ENCODE measurements around the gene PRG2.
A peak's percentile ranks its signal among the peaks of the same experiment; 100 is the strongest.
"Not testable (repeated sequence)": the region's sequence is repeated elsewhere in the genome, so short reads cannot be mapped to it uniquely, and the experiment has no call there.

The PRG2 gene

GRCh38 chr11:57364851-57365660 lies 25.4 kb downstream of the PRG2 start:
- DNase-seq = no peak

DNA sequence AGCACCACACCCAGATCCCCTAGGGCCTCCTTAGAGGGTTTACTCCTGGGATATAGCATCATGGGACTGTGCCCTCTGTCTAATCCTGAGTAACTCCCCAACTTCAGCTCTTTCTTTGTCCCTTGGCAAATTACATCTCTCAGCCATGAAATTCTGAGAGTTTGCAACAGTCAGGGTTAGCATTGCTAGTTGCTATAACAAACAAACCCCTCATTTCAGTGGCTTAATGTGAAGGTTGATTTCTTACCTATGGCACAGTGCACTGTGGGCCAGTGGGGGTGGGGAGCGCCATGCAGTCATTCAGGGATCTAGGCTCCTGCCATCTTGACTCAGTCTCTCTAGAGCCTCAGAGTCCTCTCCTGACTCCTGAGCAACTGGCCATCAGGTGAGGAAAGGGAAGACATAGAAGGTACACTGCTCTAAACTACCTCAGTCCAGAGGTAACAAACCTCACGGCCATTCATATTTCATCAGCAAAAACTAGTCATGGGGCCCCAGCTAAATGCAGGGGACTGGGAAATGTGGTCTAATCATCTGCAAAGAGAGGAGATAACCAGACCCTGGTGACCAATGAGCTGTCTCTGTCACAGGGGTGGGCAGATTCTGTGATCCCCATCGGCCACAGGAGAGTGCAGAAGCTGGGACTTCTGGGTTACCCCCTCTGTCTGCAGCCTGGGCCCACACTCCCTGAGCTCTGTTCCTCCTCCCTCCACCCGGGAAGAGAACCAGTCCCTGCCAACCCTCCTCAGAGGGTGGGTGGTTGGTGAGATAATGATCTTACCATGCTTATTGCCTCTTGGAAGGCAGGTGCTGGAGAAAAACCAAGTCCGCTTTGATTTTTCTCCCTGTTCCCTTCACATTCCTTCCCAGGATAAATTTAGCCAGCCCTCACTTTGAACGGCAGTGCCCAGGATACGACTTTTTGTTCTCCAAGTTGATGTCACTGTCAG lies 27.0 kb downstream of the PRG2 start:
- DNase-seq = no peak

DNA sequence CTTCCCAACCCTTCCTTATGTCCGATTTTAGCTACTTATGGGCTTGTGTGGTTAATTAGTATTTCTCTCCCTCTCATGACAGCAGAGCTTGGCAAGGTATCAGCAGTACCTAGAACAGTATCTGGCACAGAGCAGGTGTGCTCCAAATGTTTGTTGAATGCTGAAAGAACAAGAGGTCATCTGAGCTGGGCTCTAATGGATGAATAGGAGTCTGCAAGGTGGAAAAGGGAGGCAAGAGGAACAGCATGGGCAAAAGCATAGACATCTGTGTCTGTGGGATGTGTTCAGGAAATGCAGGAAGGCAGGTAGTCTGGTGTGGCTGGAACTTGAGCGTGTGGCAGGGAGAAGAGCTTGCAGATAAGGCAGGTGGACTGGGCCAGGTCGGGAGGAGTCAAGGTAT lies 28.5 kb downstream of the PRG2 start:
- DNase-seq = no peak

GRCh38 chr11:57361420-57361819 lies 29.0 kb downstream of the PRG2 start:
- DNase-seq = not testable (repeated sequence)

GRCh38 chr11:57360991-57361390 lies 29.5 kb downstream of the PRG2 start:
- no peak for DNase-seq

DNA sequence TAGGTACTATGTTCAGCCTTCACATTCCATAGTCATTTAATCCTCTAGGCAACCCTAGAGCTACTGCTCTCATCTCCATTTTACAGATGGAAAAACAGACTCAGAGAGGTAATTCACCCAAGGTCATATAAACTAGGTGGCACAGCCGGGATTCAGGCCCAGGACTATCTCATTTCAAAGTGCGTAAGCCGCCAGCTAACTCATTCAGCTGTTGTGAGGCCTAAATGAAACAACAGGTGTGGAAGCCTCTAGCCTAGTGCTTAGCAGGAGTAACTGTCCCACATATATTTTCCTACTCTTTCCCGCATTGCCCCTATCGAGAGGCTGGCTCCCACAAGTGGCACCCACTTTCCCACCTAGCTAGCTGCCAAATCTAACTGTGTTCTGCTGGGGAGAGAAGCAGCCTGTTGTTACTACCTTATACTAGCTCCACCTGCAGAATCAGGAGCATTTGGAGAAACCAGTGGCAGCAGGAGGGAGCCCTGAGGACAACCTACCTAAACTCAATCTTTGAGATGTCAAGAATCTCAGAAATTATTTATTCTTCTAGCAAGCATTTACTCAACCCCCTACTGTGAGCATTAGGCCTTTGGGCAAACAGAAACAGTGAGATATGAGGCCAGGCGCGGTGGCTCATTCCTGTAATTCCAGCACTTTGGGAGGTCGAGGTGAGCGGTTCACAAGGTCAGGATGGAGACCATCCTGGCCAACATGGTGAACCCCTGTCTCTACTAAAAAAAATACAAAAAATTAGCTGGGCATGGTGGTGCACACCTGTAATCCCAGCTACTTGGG lies 30.4 kb downstream of the PRG2 start:
- no peak for DNase-seq

GRCh38 chr11:57359396-57359795 lies 31.1 kb downstream of the PRG2 start:
- no peak for DNase-seq

GRCh38 chr11:57358991-57359390 lies 31.5 kb downstream of the PRG2 start:
- DNase-seq = no peak

DNA sequence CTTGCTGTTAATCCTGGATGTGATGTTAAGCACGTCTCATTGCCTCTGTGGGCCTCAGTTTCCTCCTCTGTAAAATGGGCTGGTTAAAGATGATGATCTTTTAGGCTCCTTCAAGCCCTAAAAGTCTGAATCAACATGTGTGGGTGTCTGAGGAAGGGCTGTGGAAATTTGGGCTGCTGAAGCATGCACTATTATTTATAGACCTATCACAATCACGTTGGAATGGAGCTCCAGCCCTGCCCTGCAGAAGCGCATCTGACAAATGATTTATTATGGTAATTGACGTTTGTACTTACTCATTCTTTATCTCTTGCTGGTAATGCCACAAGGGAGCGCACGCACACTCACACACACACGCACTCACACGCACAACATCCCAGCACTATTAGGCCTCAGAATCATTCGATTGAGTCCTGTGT lies 31.9 kb downstream of the PRG2 start:
- no peak for DNase-seq

GRCh38 chr11:57357856-57358255 lies 32.6 kb downstream of the PRG2 start:
- DNase-seq = no peak

GRCh38 chr11:57357310-57357709 lies 33.1 kb downstream of the PRG2 start:
- no peak for DNase-seq

- no peak for DNase-seq
These were observed 34.2 kb downstream of the PRG2 start for GRCh38 chr11:57356268-57356667.

- DNase-seq = peak in 1 of 2 experiments; percentile 33
These were observed 35.8 kb downstream of the PRG2 start for GRCh38 chr11:57354699-57355098.

GRCh38 chr11:57353852-57354251 lies 36.6 kb downstream of the PRG2 start:
- DNase-seq = no peak

DNA sequence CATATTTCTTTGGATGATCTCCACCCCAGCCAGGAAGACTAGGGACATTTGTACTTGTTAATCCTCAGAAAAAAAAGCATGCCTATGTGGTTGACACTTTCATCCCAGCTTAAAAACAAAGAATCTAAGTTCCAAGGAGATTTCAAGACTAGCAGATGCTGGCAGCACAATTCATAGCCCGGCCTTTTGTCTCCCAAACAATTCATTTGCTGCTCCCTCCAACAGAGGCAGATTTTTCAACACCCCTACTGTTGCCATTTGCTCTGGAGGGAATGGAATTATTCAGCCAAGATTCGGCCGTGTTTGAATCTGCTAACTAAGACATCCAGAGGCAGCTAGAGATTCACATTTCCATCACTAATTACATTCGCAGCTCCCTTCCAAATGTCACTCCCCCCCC lies 37.0 kb downstream of the PRG2 start:
- no peak for DNase-seq

- no peak for DNase-seq
These were observed 37.4 kb downstream of the PRG2 start for GRCh38 chr11:57353036-57353435.

DNA sequence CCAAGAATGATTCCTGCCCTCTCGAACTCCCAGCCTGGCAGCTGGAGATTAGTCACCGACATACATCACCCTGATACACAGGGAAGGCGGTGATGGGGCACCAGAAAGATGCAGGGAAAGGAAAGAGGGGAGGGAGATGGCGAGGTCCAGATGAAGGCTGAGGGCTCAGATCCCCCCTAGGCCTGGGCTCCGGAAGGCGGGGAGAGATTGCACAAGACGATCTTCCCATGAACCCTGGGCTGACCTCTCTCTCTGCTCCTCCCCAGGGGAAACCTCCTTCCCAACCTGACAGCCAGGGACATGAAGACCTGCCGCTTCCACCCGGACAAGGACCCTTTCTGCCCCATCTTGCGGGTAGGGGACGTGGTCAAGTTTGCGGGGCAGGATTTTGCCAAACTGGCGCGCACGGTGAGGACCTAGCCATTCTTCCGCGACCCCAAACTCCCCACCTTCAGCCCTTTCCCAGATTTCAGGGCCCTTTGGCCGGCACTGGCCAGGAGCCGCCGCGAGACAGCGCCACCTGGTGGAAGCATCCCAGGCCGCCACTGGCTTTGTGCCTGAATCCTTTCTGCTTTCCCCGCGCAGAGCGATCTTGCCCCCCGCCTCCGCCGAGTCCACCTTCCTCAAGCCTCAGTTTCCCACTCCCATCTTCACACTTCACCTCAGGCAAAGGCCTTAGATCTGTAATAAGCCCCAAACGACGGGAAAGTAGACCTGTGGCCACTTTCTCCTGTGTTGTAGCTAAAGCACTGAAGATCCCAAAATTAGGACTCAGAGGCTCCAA lies 40.8 kb downstream of the PRG2 start:
- no peak for DNase-seq

GRCh38 chr11:57348636-57349313 lies 41.7 kb downstream of the PRG2 start:
- no peak for DNase-seq

- DNase-seq = no peak
These were observed 42.4 kb downstream of the PRG2 start for GRCh38 chr11:57348052-57348451.

- no peak for DNase-seq
These were observed 43.1 kb downstream of the PRG2 start for GRCh38 chr11:57347336-57347735.

DNA sequence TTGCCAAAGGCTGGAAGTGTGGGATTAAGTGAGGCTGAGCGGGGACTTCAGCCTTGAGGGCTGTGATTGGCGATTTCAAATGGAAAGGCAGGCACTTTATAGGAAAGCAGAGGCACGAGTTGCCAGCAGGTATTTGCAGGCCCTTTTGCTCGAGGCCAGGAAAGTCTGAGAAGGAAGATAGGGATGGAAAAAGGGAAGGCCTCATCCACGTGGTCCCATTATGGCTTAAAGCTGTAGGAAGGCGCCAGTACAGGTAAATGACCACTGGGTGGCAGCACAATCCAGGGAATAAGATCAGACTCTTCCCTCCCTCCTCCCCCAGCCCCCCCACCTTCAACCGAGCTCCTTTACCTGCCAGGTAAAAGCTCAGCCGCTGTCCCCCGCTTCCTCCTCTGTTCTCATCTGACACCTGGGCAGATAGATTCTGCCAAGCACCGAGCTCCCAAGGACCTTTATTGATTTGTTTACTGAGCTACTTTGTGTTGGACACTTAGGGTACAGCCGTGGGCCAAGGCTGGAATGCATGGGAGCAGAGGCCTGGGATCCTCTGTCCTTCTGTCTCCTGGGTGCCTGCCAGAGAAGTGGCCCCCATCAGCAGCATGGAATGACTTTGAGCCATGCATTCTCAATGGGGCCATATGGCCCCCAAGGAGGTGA lies 44.8 kb downstream of the PRG2 start:
- DNase-seq = peak; percentile 55 to 56
